Thyroid gland (tissue), 4 donors: Measurements from ENCODE around the gene TATDN2.

Experiments
- POLR2A ChIP-seq, 2 donors: fragments of 450-650 bp; IDR thresholded peaks; one replicate each; pipeline ENCODE4 v1.6.1; 2017; ENCODE audit warnings: antibody characterized with exemption in 2 of 2, mild to moderate bottlenecking in 2 of 2, moderate library complexity in 1 of 2
- TF ChIP-seq, protein P1 (sequence below), 6 experiments: fragments of 200-600 bp in 3 of 6; fragments of 450-650 bp in 3 of 6; sonication (generic) in 3 of 6; IDR thresholded peaks; one replicate each; pipeline ENCODE4 v1.5.1; 2016 to 2019; ENCODE audit warnings: antibody characterized with exemption in 6 of 6, mild to moderate bottlenecking in 2 of 6, inconsistent platforms in 1 of 6, moderate library complexity in 1 of 6

DNA sequence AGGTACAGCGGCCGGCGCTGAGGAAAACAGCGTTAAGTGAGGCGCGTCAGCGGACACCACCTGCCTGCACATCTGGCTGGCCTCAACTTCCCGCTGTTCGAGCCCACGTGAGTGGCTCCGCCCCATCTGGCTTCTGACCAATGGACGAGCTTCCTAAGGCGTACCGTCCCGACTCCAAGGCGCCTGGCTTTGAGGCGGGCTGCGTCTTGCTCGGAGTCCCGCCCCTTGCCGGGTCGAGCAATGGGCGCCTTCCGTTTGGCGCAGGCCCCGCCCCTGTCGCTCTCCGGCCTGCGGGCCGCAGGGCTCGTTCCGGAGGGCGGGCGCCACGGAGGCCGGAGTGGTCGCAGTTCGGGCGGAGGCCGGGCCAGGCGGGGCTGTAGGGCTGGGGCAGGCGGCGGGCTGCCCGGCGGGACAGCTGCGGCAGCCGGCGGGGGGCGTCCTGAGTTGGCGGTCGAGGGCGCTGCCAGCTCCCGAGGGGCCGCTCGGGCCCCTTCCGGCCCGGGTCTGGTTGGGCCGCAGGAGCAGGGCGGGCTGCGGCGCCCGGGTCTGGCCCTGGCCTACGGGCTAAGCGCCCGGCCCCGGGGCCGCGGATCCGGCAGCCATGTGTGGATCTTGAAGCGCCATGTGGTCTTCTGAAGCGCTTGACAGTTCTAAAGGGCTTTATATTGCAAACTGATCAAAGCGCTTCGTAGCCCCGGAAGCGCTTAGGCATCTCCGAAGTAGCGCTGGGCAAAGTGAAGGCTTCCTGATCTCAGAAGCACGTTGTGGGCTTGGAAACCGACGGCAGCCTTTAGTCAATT is at the start of gene TATDN2:
- TF ChIP-seq, protein P1, sequence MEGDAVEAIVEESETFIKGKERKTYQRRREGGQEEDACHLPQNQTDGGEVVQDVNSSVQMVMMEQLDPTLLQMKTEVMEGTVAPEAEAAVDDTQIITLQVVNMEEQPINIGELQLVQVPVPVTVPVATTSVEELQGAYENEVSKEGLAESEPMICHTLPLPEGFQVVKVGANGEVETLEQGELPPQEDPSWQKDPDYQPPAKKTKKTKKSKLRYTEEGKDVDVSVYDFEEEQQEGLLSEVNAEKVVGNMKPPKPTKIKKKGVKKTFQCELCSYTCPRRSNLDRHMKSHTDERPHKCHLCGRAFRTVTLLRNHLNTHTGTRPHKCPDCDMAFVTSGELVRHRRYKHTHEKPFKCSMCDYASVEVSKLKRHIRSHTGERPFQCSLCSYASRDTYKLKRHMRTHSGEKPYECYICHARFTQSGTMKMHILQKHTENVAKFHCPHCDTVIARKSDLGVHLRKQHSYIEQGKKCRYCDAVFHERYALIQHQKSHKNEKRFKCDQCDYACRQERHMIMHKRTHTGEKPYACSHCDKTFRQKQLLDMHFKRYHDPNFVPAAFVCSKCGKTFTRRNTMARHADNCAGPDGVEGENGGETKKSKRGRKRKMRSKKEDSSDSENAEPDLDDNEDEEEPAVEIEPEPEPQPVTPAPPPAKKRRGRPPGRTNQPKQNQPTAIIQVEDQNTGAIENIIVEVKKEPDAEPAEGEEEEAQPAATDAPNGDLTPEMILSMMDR (IDR thresholded peaks at IDR 0.05) = no peak
- TF ChIP-seq POLR2A (IDR thresholded peaks at IDR 0.05) = peak; percentile 70 to 92
